ENCODE results near the gene DTL.

The DTL gene

GRCh38 chr1:212097360-212097759 lies 61.8 kb downstream of the DTL start:
- no peak for DNase-seq (ENCODE audit: low spot score)

- DNase-seq (ENCODE audit: low spot score) = no peak
These were observed 62.8 kb downstream of the DTL start for GRCh38 chr1:212098310-212098709.

- no peak for DNase-seq (ENCODE audit: low spot score)
These were observed 63.2 kb downstream of the DTL start for GRCh38 chr1:212098771-212099170.

GRCh38 chr1:212101251-212101650 lies 65.7 kb downstream of the DTL start:
- DNase-seq (ENCODE audit: low spot score) = no peak

- DNase-seq (ENCODE audit: low spot score) = no peak
These were observed 66.2 kb downstream of the DTL start for GRCh38 chr1:212101735-212102134.

- DNase-seq (ENCODE audit: low spot score) = no peak
These were observed 69.2 kb downstream of the DTL start for GRCh38 chr1:212104586-212105325.

GRCh38 chr1:212106286-212106792 lies 70.8 kb downstream of the DTL start:
- no peak for DNase-seq (ENCODE audit: low spot score)

- no peak for DNase-seq (ENCODE audit: low spot score)
These were observed 71.9 kb downstream of the DTL start for GRCh38 chr1:212107481-212107880.

GRCh38 chr1:212108187-212108586 lies 72.6 kb downstream of the DTL start:
- no peak for DNase-seq (ENCODE audit: low spot score)

GRCh38 chr1:212108981-212109380 lies 73.4 kb downstream of the DTL start:
- no peak for DNase-seq (ENCODE audit: low spot score)

GRCh38 chr1:212109728-212110127 lies 74.2 kb downstream of the DTL start:
- DNase-seq (ENCODE audit: low spot score) = no peak

- DNase-seq (ENCODE audit: low spot score) = peak; percentile 6
These were observed 75.1 kb downstream of the DTL start for GRCh38 chr1:212110617-212111016.

- no peak for DNase-seq (ENCODE audit: low spot score)
These were observed 76.0 kb downstream of the DTL start for GRCh38 chr1:212111536-212111935.

- DNase-seq (ENCODE audit: low spot score) = no peak
These were observed 78.2 kb downstream of the DTL start for GRCh38 chr1:212113706-212114105.

GRCh38 chr1:212118167-212118871 lies 82.8 kb downstream of the DTL start:
- DNase-seq (ENCODE audit: low spot score) = no peak

- no peak for DNase-seq (ENCODE audit: low spot score)
These were observed 83.3 kb downstream of the DTL start for GRCh38 chr1:212118872-212119260.

- DNase-seq (ENCODE audit: low spot score) = no peak
These were observed 83.9 kb downstream of the DTL start for GRCh38 chr1:212119397-212119837.

GRCh38 chr1:212119863-212120262 lies 84.3 kb downstream of the DTL start:
- DNase-seq (ENCODE audit: low spot score) = no peak

GRCh38 chr1:212121779-212122178 lies 86.2 kb downstream of the DTL start:
- no peak for DNase-seq (ENCODE audit: low spot score)

GRCh38 chr1:212124690-212125582 lies 89.4 kb downstream of the DTL start:
- DNase-seq (ENCODE audit: low spot score) = no peak

- no peak for DNase-seq (ENCODE audit: low spot score)
These were observed 90.1 kb downstream of the DTL start for GRCh38 chr1:212125654-212126053.

GRCh38 chr1:212127221-212127620 lies 91.7 kb downstream of the DTL start:
- no peak for DNase-seq (ENCODE audit: low spot score)

Measured in cerebellar cortex (tissue), 1 donor.